HG03064 (cell line): ENCODE data around the gene CASP3.

Experiments used
- ATAC-seq: cut with Tn5 transposase; IDR thresholded peaks from one replicate; pipeline ENCODE4 v1.9.1; 2021; ENCODE audit warnings: low read depth; ENCODE audit not compliant: unreplicated experiment

Gene CASP3

DNA sequence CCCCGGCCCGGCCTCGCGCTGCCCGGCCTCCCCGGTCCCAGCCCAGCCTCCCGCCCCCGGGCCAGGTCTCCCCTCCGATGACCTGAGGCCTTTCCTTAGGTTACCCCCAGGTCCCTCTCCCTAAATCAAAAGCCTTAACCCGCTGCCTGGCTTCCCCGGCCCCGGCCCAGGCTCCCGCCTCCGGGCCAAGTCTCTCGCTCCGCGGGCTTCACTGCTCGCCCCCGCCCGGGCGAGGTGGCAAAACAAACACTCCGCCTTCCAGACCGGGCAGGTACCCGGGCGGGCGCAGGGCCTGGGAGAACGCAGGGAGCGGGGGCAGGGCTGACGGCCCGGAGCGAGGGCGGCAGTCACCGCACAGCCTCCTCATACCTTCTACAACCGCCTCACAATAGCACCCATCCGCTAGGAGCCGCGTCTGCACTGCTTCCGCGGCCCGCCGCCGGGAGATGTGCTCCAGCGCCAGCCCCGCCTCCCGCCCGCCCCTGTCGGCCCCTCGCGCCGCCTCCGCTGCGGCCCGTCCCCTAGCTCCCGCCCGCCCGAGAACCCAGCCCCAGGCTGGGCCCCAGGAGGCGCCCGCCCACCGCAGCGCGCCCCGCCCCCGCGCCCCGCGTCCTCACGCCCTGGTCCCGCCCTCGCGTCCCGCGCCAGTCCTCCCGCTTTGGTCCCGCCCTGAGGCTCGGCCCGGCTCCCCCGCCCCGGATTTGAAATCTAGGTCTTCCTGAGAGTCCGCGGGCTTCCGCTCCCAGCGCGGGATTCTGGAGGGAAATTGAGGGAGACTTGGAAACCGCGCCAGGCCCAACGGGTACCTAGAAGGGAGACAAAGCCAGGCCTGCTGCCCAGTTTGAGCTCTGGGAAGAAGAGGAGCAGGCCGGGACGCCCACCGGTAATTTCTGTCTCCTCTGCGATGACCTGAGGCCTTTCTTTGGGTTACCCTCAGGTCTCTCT, at the start of gene CASP3, which contains the start of gene PRIMPOL:
TSS of gene CASP3 (minus strand) at position 422 of the 945 bp plus-strand sequence. CDS start 10,994 bp downstream, outside the sequence.
TSS of gene PRIMPOL (plus strand) at position 713 of the 945 bp plus-strand sequence. CDS start 7,403 bp downstream, outside the sequence.
- ATAC-seq: peak; percentile 86

DNA sequence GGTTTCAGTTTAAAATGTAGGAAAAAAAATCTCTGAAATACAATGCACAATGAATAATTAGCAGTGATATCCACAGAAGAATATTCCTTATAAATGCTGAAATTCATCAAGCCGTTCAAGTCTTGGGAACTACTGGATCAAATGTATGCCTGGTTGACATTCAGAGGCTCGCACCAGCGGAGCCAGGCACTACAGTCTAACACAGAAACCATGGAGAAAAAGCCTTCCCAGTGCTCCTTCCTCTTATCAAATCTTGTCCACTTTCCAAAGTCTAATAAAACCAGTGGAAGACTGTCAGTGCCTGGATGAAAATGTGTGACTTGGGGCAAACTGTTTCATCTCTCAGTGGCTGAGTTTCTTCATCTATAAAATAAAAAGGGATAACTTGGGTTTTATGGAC, 48.7 kb upstream of the CASP3 start:
- no peak for ATAC-seq

DNA sequence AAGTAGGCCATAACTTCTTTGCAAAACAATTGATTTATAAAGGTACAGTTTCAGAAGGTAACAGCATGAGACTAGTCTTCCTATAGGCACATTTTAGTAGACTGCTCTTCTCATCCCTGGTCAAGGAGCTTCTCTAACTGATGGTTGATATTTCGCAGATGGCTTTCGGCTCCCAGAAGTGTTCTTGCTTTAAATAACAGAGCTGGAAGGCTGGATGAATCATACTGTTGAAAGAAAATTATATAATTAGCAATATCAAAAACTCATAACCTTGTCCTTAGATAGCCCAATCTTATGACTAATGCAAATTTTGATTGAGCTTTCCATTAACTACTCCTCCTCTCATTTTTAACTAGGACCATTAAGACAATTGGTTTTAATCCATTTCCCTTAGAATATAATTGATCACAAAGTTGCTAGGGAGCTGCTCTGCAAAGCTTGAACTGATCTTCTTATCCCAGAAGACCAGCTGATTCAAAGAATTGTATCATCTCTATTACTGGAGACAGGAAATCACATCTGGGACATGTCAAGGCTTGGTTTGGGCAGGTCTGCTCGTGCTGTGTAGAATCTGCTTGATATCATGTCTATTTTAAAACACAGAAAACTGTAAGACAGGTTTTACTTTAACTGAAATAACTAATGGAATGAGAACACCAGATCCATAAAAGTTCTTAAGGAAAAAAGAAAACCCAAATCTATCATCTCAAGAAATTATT, 46.1 kb upstream of the CASP3 start:
- ATAC-seq: no peak

DNA sequence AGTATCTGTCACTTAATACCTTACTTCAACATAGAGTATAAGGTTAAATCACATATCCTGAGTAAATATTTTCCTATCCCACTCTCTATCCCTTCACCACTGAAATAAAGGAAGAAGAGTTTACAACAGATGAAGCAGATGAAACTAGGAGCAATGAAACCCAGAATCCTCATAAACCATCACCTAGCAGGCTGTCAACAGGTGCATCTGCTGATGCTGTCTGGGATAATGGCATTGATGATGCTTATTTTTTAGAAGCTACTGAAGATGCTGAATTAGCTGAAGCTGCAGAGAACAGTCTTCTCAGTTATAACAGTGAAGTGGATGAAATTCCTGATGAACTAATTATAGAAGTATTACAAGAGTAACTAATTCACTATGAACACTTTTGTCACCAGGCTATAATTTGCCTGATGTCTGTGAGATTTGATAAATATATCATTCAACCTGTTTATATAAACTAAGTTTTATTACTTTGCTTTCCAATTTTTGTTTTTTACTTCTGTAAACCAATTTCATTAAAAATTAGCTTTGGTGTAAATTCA, 45.2 kb upstream of the CASP3 start:
- no peak for ATAC-seq

DNA sequence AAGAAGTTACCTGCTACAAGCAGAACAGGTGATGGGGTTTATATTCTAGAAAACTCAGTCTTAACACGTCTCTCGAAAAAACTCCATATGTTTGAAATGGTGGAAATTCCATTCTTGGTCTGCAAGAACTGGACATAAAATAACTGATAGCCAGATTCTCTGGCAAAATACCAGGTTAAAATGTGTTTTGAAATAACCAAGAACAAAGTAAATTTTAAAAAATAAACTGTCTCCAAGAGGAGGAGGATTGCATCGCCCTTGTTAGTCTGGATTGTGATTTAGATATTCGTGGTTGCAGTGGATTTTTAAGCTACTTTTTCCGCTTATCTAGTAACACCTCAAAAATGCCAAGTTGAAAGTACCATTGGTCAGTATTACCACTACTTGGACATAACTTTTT, 43.8 kb upstream of the CASP3 start:
- no peak for ATAC-seq

DNA sequence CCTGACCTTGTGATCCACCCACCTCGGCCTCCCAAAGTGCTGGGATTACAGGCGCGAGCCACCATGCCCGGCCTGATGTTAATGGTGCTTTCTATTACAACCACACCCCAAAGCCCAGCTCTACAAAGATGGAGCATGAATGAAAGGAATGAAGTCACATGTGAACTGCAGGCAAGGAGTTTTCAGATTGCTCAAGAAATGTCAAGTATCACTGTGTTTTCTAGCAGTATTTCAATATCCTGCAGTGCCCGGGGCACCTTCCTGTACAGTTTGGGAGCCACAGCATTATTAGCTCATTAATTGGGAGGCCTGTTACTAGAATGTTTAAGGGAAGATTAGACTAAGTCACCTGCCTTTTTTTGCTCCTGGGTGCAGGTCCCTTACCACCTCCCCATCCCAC, 40.4 kb upstream of the CASP3 start:
- no peak for ATAC-seq

DNA sequence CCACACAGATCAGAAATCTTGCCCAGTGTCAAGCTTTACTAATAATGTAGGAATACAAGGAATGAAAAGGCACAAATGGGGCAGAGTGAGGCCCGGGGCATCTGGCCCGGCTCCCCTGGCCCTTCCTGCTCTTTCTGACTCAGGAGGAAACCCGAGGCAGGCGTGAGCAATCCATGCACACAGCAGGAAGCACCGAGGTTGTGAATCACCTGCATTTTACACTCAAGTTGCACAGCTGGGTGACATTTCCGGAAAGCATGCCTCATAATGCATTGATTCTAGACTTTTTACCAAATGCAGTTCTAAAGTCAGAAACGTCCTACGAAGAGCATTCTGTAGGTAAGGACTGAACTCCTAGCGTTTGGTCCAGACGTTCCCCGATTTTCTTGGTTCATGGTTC, 39.2 kb upstream of the CASP3 start:
- no peak for ATAC-seq

DNA sequence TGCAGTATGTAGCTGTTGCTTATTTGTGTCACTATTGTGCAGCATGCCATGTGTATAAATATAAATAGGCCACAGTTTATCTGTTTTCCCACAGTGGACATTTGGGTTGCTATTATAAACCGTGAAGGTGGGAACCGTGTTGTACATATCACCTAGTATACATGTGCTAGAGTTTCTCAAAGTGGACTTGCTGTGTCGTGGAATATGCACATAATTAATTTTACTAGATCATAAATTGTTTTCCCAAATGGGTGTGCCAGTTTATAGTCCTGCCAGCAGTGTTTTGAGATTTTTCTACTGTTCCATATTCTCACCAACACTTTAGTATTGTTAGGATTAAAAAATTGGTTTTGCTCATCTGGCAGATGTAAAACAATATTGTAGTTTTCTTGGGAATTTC, 38.8 kb upstream of the CASP3 start:
- no peak for ATAC-seq

DNA sequence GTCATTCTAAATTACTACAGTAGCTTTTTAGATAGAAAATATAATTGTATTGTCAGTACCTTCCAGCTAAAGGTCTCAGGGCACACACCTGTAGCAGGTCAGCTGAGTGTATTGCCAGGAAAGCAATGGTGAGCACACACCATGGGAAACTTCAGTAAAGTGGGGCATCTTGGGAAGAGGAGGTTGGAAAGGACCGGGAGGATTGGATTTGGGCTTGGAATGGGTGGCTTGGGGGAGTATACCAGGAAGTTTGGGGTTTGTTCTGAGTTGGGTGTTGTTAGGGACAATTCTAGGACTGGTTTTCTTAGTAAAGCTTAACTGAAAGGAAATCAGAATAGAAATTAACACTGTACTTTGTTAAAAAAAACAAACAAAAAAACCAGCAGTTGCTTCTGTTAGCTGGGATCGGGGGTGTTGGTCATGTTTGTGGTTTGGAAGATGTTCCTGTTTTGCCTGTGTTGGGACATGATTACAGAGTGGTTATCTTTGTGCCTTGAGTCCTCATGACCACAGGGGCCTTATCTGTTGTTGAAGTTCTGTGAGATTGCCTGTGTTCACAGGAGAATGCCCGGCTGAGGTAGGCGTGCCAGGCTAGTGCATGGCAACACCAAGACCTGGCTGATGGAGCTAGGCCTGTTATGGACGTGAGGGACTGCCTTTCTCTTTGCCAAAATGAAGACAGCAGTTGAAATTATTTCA, 35.4 kb upstream of the CASP3 start:
- no peak for ATAC-seq

DNA sequence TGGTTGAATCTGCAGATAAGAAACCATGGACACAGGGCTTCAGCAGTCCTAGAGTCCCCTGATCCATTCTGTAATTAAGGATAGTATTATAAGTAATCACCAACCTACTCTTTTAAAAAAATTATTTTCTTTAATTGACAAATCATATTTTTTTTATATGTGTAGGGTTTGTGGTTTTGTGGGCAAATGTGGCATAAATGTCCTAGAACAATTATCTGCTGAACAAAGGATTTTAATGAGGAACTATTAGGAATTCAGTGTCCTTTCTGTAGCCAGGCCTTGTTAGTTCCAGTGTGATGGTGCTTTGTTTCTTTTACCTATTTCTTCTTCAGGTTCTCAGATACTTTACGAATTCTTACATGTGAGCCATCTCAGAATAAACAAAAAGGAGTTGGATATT, 32.7 kb upstream of the CASP3 start:
- ATAC-seq: no peak

DNA sequence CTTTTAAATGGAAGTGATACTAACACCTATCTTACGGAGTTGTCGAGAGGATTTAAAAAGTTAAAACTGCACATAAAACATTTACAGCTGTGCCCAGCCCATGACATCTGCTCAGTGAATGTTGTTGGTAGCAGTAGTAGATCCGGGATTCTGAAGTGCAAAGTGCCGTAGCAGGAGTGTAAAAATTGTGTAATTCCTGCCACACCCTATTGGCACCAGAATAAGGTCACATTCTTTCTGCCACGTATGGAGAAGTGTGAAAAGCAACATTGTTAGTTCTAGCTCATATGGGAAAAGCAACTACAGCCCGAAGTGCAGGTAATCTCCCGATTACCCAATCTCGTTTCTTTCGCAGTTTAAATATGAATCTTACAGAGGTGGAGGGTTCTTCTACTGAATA, 31.5 kb upstream of the CASP3 start:
- no peak for ATAC-seq

DNA sequence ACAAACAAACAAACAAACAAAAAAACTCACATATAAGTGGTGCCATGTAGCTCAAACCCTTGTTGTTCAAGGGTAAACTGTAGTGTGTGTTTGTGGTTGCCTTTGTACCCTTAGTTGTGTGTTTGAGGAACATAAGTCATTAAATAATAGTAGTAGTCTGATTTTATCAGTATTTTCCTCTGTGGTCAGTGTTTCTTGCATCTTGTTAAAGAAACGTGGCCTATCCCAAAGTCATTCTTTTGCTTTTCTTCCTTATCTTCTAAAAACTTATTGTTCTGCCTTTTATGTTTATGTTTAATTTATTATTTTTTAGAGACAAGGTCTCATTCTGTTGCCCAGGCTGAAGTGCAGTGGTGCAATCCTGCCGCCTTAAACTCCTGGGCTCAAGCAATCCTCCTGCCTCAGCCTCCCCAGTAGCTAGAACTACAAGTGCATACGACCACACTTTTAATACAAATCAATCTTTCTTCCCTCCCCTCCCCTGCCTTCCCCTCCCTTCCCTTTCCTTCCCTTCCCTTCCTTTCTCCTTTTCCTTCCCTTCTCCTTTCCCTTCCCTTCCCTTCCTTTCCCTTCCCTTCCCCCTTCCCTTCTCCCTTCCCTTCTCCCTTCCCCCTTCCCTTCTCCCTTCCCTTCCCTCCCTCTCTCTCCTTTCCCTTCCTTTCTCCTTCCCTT, 26.7 kb upstream of the CASP3 start:
- no peak for ATAC-seq

DNA sequence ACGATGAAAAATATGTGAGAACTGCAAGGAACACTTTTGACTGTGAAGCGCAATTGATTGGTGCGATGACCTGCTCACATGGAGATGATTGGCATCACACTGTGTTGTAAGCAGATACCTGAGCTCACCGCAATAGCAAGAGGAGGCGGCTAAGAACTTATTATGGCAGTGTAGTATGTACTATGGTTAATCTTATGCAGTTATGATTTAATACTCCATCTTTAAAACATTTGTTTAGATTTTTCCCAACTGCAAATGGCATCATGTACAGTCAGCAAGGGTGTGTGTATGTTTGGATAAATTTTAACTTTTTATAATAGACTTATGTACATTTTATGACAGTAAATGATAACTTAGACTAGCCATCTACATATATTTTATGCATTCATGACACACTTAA, 25.8 kb upstream of the CASP3 start:
- no peak for ATAC-seq

DNA sequence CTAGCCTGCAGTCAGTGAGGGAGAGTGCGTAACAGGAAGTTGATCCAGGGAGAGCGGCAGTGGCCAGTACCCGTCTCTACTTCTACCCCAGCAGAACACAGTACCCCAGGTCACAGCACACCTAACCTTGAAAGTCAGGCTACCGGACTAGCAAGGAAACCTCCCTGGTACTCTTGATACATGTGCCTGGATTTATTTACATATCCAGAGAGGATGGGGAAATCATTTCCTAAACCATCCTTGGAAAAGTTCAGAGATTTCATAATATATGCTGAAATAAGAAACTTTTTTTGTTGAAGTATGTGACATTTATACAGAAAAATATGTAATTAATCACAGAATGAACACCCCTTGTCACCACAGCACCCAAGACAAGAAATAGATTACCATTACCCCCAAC, 24.8 kb upstream of the CASP3 start:
- ATAC-seq: no peak

DNA sequence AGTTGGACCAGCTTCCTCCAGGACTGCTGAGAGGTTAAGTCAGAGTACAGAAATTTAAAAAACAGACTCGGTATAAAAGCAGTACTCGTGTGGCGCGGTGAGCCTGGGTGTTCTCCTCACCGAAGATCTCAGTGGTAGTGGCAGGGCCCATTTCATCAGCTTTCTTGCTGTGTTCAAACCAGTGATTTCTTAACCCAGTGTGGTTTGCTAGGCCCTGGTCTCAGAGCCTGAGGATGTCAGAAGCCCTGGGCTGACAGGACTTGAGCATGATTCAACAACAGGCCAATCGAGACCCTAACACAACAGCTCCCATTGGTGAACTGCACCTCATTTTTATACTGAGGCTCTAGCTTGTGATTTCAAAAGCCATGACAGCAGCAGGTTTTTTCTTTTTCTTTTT, 23.5 kb upstream of the CASP3 start:
- ATAC-seq: no peak

DNA sequence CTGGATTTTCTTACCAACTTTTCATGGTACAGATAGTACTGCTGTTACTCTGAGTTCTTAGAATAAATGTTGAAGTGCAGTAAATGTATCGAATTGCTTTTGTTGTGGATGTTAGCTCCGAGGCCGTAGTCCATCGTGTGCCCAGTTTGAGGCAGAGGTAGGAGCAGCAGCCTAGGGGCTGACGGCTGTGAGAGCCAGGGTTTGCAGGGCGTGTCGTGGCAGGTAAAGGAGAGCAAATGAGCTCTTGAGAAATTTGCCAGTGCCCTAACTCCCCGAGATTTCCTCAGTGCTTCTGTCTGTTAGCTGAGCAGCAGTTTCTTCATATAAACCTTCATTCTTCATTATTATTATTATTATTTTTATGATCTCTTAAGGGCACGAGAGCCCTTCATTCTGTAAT, 21.9 kb upstream of the CASP3 start:
- no peak for ATAC-seq

DNA sequence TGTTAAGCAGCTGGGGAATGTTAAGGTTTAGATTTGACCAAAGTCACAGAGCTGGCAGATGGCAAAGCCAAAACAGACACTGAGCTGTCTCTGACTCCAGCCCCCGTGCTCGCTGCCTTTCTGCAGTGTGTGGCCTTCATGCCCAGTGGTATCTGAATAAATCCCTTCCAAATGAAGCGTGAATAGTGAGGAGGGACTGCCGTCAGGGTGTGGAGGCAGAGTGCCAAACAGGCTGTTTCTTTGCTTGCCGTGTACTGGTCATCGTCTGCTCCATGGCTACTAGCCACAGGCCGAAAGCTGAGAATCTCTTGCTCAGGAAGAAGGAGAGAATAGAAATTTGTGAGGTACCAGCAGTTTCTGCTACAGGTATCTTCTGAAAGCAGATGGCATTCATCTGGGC, 20.0 kb upstream of the CASP3 start:
- no peak for ATAC-seq

DNA sequence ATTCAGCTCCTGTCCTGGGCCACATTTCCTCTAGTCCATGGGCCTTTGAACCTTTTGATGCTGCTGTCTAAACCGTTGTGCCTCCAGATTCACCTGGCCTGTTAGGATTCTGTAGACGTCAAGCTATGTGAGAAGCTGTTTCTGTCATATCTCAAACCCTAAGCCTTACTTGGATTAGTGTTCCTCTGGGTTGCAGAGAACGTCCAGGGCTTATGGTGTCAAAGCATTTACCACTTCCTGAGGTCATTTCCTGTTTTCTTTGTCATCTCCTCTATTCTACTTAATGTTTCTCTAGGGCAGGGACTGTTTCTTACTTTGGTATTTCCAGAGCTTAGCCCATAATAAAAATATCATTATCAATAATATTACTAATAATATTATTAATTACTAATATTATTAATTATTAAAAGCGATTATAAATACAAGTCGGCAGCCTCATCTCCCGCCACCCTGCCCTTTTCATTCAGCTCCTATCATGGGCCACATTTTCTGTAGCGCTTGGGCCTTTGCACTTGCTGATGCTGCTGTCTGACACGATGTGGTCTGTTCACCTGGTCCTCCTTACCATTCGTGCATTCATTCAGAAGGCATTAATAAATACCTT, 19.4 kb upstream of the CASP3 start:
- no peak for ATAC-seq

DNA sequence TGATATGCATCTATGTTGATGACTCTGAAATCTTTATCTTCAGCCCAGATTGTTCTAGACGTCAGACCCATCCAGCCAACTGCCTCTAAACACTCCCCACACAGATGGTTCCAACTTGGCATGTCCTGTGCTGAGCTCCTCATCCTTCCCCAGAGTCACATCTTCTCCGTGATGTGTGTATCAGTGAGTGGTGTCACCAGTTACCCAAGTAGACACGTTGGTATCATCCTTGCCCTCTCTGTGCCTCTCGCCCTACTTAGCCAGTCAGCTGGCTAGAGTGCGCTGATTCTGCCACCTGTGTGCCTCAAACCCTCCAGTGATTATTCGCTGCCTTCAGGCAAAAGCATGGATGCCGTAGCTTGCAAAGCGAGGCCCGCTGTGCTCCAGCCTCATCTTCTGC, 18.8 kb upstream of the CASP3 start:
- ATAC-seq: no peak

DNA sequence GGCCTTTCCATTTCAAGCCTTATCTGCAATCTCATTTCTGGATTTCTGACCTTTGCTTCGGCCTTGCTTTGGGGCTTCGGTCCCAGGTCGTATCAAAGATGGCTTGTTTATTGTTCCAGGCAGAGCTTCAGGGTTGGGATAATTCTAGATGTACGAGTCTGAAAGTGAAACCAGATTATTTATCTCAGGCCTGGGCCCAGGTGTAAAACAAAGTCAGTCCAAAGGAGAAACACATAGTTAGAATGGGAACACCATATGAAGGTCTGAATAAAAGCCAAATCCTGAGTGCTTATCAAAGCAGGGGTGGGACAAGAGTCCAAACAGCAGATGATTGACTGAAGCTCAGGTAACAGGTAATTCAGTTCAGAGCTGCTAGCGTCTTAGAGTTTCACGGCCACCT, 17.4 kb upstream of the CASP3 start:
- no peak for ATAC-seq
